GM10248 (cell line): ENCODE measurements around the gene SMIM38.

Source experiments
- CTCF ChIA-PET: fragments of 300-600 bp; sonication (Branson Sonifier 250); formaldehyde crosslinking; extraction: SDS; loops from one replicate; lab custom pipeline; 2021; ENCODE audit warnings: antibody characterized with exemption; lab: Yijun Ruan, JAX
- POLR2A ChIA-PET: fragments of 350-650 bp; sonication (Branson Sonifier 250); formaldehyde crosslinking; extraction: SDS; loops from one replicate; lab custom pipeline; 2020; ENCODE audit warnings: antibody characterized with exemption; lab: Yijun Ruan, JAX
- DNase-seq: peaks from one replicate; pipeline ENCODE4 v3.0.0; 2012; ENCODE audit errors: extremely low spot score
- CTCF ChIP-seq: IDR thresholded peaks from 2 replicates; pipeline ENCODE4 v1.5.1; 2012; ENCODE audit warnings: mild to moderate bottlenecking, low read depth; ENCODE audit errors: extremely low read depth, missing control alignments, control extremely low read depth

SMIM38 gene

DNA sequence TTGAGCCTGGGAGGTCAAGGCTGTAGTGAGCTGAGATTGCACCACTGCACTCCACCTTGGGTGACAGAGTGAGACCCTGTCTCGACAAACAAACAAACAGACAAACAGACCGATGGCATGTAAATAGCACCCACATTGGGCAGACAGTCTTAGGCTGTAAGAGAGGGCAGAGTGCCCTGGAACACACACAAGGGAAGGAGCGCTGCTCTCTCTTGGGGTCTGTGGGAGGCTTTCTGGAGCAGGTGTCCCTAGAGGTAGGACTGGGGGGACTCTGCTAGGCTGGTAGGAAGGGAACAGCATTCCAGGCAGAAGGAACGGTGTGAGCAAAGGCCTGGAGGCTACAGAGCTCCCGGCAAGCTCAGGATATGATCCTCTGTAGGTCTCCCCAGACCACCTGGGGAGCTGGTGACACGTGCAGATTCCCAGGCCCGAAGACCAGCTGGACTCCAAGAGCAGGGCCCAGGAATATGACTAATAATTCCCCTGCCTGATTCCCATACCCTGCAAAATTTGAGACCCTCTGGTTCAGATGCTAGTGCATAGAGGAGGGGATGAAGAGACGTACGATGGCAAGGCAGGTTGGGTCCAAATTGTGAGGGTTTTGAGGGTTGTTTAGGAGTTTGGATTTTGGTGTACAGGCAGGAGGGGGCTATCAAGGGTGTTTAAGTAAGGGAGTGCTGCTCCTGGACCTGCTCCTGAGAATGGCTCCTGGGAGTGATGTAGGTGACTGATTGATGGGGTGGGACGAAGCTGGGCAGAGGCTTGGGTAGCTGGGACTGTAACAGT lies 11.6 kb downstream of the SMIM38 start:
- ChIA-PET CTCF (interaction anchor here (0.9 to 2.6 kb wide), 4 partner anchors 11 to 474 kb away, joined by 3 to 15 read pairs (median 5); partner anchors contain the start of gene SMIM38), POLR2A (interaction anchor here (1.3 kb wide), 1 partner anchor 12 kb away, joined by 7 read pairs; the partner anchor contains the start of gene SMIM38)
- no peak for TF ChIP-seq CTCF
- no peak for DNase-seq

DNA sequence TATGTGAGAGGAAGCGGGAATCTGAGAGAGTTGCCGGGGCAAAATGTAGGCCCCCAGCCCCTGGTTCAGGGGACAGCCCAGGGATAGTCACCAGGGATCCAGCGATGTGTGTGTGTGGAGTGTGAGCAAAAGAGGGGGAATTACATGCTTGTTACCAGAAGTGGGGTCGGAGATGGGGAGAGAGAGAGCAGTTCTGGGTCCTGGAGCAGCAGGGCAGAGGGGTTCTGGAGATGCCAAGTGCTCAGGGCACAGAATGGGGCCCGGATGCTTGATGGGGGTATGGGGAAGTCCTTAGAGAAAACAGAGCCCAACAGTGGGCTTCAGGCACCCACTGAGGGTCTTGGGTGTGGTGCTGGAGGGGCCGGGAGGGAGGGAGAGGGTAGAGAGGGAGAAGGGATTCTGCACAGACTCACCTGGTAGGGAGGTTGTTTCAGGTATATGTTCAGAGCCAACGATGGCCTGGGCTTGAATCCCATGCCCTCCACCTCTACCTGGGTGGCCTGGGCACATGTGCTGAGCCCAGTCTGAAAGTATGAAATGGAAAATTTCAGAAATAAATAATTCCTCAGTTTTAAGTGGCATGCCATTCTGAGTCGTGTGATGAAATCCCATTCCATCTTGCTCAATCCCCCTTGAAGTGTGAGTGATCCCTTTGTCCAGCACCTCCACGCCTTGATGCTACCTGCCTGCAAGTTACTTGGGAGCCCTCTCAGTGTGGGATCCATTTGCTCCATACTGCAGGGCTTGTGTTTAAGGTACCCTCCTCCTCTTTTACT lies 12.4 kb downstream of the SMIM38 start:
- POLR2A ChIA-PET: no interaction called here
- TF ChIP-seq CTCF: no peak
- no peak for DNase-seq
- CTCF ChIA-PET: interaction anchor here (0.9 to 2.6 kb wide), 3 partner anchors 10 to 37 kb away, joined by 4 to 15 read pairs (median 6); partner anchors contain the start of gene SMIM38

GRCh38 chr11:69169479-69169878 lies 13.7 kb downstream of the SMIM38 start:
- ChIA-PET CTCF (interaction anchor here (0.7 to 2.5 kb wide), 4 partner anchors 10 to 123 kb away, joined by 3 to 7 read pairs (median 3); partner anchors contain the start of gene SMIM38), POLR2A (no interaction called here)
- TF ChIP-seq CTCF: no peak

DNA sequence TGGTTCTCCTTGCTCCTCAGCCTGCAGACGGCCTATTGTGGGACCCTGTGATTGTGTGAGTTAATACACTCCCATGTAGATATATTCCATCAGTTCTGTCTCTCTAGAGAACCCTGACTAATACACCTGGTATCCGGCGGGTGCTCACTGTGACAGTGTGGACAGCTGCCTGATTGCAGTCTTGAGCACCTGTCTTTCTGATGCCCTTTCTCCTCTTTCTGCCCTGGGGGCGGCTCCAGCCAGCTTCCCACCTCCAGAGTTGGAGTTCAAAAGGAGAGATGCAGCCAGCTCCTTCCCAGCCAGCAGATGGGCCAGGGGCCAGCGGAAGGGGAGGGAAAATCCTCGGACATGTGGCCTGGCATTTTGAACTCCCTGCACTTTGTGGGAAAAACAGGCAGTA lies 15.0 kb downstream of the SMIM38 start:
- no peak for TF ChIP-seq CTCF
- POLR2A ChIA-PET: no interaction called here
- CTCF ChIA-PET: interaction anchor here (1.0 to 2.5 kb wide), 2 partner anchors 13 to 14 kb away, joined by 3 to 7 read pairs; partner anchors contain the start of gene SMIM38
- DNase-seq: no peak

More at GRCh38 chr11:69169479-69169878, 13.7 kb downstream of the SMIM38 start:
- DNase-seq: no peak

GRCh38 chr11:69171476-69172240 lies 15.9 kb downstream of the SMIM38 start:
- CTCF ChIA-PET: interaction anchor here (1.0 to 2.5 kb wide), 2 partner anchors 12 to 15 kb away, joined by 3 to 7 read pairs; partner anchors contain the start of gene SMIM38
- no peak for TF ChIP-seq CTCF
- POLR2A ChIA-PET: no interaction called here
- no peak for DNase-seq
